Stimulated activated CD4-positive, alpha-beta T cell treated with anti-CD3 and anti-CD28 coated beads, Interleukin-1b, Interleukin-23, amount 100 ng/mL, for 24 hours (primary cell): Measurements from ENCODE around the gene KIRREL3.
"Not testable (repeated sequence)": the region's sequence is repeated elsewhere in the genome, so short reads cannot be mapped to it uniquely, and the experiment has no call there.

Experiments
- DNase-seq, 4 experiments: peaks; one replicate each; pipeline ENCODE4 v3.0.0-alpha.2; 2020; ENCODE audit warnings: low read depth in 4 of 4, low spot score in 1 of 4

Gene KIRREL3

GRCh38 chr11:126413426-126413825, 587.1 kb downstream of the KIRREL3 start:
- no peak for DNase-seq

DNA sequence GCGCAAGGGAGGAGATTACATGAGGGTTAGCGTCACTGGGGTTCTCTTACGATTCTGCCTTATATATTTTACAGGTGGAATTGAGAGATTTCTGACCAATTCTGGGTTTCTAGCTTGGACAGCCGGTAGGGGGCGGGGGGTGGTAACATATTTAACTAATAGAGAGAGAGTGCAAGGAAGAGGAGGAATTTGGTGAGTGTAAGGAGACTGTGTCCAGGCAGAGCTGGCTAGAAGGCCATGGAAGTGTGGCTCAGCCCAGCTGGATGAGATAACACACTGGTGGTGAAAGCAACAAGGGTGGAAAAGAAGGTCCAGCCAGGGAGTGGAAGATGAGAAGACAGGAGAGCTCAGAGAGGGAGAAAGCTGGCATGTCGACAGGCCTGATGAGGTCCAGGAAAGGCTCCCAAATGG, 588.6 kb downstream of the KIRREL3 start:
- no peak for DNase-seq

- no peak for DNase-seq
Observed at GRCh38 chr11:126410649-126411048, 589.9 kb downstream of the KIRREL3 start.

DNA sequence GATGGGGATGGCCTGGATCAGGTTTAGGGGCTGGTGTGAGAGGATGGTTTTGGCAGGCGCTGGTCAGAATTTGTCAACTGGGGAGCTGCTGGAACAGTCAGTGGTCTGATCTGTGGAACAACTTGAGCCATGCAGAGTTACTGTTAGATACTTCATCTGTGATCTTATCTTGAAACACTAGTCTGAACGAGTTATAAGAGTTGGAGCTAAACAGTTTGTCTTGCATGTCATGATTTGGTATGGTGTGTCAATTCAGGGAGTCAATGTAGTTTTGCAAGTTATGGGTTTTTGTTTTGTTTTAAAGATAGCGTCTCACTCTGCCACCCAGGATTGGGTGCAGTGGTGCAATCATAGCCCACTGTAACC, 591.0 kb downstream of the KIRREL3 start:
- DNase-seq, result no peak

GRCh38 chr11:126408901-126409619, 591.5 kb downstream of the KIRREL3 start:
- DNase-seq, result no peak

GRCh38 chr11:126408496-126408895, 592.1 kb downstream of the KIRREL3 start:
- no peak for DNase-seq

DNA sequence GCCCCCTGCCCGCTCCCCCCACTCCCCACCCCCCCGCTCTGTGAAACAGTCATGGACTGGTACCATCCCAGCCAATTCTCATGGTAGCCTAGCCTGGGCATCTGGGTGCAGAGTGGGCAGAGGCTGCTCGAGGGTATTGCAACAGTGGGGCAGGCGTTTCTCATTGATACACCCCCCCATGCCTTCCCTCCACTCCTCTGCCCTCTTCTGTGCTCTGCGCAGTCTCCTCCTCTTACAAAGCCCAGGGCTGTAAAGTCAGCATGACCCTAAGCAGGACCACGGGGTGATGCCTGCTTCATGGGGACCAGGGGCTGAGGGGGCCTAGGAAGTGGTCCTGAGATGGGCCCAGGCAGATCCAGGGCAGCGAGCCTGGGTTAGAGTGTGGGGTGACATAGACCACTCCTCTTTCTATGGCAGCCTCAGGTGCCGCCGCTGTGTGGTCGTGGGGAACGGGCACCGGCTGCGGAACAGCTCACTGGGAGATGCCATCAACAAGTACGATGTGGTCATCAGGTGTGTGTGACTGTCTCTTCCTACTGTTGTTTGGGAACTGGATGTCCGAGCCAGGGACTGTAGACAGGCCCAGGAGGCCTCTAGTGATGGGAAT, 592.8 kb downstream of the KIRREL3 start:
- no peak for DNase-seq

- DNase-seq, result no peak
Observed at GRCh38 chr11:126407101-126407521, 593.5 kb downstream of the KIRREL3 start.

GRCh38 chr11:126406368-126406767, 594.2 kb downstream of the KIRREL3 start:
- no peak for DNase-seq

GRCh38 chr11:126405906-126406305, 594.7 kb downstream of the KIRREL3 start:
- DNase-seq, result no peak

DNA sequence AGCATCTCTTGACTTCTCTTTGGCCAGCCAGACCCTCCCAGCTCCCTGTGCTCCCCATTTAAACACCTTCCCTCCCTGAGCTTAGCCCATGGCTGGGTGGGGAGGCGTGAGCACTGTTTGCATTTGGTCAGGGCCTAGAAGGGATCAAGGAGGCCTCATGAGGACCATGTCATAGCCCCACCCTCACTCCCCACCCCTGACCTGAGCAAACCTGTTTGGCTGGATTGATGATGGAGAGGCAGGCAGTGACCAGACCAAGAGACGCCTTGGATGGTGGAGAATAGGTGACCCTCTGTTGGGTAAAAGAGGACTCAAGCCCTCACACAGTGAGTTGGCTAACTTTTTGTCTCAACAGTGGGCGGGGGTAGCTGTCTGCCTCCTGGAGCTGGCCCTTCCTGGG, 595.2 kb downstream of the KIRREL3 start:
- DNase-seq, result no peak

GRCh38 chr11:126404367-126404766, 596.2 kb downstream of the KIRREL3 start:
- DNase-seq, result no peak

DNA sequence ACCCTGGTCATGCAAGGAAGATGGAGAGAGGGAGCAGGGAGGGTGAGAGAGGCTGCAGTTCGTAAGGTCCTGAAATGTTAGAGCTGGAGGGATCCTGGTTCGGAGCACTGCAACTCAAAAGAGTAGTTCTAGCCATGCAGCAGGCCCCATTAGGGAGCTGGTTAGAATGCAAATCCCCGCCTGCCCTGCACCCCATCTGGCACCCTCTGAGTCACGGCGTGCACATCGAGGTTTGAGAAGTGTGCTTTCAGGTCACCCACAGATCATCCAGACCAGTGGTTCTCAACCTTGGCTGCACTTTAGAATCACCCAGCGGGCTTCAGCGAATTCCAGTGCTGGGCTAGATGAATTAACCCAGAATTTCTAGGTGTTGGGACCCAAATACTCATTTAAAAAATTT, 596.9 kb downstream of the KIRREL3 start:
- DNase-seq, result no peak

DNA sequence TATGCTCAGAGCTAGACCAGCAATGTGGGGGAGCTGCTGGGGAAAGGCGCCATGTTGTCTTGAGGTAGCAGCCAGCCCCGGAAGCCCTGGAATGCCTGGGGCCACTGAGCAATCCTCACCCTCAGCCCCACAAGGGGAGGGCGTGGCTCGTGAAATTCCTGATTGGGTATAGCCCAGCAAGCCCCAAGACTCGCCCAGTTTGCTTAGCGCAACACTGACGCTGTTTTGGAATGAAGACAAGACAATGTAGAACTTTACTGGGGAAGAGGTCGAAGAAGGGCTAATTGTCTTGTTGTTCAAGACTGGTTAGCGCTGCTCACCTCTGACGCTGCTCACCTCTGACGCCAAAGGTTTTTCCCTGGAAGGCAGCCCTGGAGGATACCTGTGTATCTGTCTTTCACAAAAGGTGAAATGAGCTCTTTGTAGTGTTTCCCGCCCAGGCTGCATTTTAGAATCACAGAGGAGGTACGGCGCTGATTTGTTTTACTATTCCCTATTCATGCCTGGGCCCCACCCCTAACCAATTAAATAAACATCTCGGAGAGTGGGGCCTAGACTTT, 597.5 kb downstream of the KIRREL3 start:
- DNase-seq, result no peak

DNA sequence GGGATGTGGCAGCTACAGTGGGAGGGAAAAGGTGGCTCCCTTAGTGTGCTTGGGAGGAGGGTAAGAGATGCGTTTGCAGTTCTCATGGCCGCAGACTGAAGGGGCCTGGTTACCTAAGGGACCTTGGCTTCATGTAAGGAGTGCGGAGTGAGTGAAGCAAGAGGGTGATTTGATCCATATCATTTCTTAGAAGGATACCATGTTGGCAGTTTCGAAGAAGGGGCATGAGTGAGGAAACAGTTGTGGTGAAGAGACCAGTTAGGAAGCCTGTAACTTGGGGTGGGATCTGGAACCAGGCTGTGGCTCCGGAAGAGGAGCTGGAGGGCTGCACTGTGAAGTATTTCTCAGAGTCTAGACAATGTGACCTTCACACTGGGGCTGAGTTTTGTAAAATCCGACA, 600.1 kb downstream of the KIRREL3 start:
- no peak for DNase-seq

GRCh38 chr11:126400019-126400418, 600.6 kb downstream of the KIRREL3 start:
- DNase-seq, result no peak

- DNase-seq, result no peak
Observed at GRCh38 chr11:126398721-126399120, 601.8 kb downstream of the KIRREL3 start.

DNA sequence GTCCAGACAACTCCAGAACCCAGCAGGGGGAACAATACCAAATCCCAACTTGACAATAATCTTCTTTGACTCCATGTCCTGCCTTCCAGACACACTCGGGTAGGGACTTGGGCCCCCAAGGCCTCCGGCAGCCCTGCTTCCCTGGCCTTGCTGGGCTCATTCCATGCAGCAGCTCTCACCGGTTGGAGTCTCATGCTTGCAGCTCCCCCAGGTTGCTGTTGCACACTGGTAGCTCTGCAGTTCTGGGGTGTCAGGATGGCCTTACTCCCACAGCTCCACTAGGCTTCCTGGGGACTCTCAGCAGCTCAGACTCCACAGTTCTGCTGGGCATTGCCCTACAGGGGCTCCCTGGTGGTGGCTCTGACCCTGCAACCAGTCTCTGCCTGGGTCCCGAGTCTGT, 602.3 kb downstream of the KIRREL3 start:
- DNase-seq, result no peak

- DNase-seq, result no peak
Observed at GRCh38 chr11:126396965-126397364, 603.6 kb downstream of the KIRREL3 start.

DNA sequence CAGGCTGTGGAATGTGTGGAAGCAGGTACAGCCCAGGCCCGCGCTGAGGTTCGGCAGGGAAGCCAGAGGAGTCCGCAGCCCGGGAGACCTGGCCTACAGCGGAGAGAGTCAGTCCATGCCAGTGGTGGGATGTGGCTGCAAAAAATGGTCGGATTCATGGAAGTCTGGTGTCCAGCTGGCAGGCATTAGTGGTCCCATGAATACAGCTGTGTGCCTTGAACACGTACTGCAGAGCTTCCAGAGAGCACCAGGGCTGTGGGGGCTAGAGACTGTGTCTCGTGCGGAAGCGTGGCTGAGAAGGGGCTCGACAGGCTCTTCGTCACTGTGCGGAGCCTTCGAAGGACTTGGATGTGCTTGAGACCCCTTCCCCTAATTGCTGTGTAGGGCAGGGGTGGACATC, 604.3 kb downstream of the KIRREL3 start:
- DNase-seq, result not testable (repeated sequence)

GRCh38 chr11:126395784-126396183, 604.8 kb downstream of the KIRREL3 start:
- not testable (repeated sequence) for DNase-seq

- not testable (repeated sequence) for DNase-seq
Observed at GRCh38 chr11:126394634-126395072, 605.9 kb downstream of the KIRREL3 start.

DNA sequence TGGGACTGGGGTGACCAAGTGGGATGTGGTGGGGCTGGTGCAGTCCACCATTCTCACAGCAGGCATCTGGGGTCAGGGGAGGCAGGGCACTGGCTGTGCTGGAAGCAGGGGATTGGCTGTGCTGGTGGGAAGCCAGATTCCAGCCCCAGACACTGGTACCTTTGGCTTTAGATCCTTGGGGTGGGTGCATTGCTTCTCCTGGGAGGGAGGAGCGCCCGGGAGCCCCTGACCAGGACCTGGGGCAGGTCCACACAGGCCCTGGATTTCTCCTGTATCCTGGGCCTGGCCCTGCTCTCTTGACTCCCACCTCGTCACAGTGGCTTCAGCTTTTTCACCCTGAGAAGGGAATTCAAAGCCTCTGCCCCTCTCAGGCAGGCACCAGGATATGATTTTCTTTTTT, 606.5 kb downstream of the KIRREL3 start:
- DNase-seq, result no peak
